ENCODE measurements around the gene RAB44. TPM values are rescaled to one million over a fixed set of nuclear protein-coding genes. Genes with fewer than 3 reads are reported as not detected.

The RAB44 gene
- total RNA-seq, 6 experiments from 2014 or later = 0.05 to 0.07 (median 0.07) TPM; not detected in 3

DNA sequence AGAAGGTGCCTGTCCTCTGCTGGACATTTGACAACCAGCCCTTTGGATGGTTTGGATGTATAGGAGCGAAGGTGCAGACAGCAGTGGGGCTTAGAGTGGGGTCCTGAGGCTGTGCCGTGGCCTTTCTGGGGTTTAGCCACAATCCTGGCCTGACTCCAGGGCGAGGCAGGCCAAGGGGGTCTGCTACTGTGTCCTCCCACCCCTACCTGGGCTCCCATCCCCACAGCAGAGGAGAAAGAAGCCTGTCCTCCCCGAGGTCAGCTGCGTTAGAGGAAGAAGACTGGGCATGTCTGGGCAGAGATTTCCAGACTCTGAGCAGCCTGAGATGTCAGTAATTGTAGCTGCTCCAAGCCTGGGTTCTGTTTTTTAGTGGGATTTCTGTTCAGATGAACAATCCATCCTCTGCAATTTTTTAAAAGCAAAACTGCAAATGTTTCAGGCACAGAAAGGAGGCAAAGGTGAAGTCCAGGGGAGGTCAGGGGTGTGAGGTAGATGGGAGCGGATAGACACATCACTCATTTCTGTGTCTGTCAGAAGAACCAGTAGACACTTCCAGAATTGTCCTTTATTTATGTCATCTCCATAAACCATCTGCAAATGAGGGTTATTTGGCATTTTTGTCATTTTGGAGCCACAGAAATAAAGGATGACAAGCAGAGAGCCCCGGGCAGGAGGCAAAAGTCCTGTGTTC, 20.4 kb upstream of the RAB44 start:
- no peak for DNase-seq
- no peak for ATAC-seq
- intact Hi-C loops (cut with DNase I) = loop anchor here in 1 of 2 donors (5.0 kb wide), 1 partner anchor 50 kb away; no protein-coding TSS in a partner anchor
- TF ChIP-seq, protein P1, sequence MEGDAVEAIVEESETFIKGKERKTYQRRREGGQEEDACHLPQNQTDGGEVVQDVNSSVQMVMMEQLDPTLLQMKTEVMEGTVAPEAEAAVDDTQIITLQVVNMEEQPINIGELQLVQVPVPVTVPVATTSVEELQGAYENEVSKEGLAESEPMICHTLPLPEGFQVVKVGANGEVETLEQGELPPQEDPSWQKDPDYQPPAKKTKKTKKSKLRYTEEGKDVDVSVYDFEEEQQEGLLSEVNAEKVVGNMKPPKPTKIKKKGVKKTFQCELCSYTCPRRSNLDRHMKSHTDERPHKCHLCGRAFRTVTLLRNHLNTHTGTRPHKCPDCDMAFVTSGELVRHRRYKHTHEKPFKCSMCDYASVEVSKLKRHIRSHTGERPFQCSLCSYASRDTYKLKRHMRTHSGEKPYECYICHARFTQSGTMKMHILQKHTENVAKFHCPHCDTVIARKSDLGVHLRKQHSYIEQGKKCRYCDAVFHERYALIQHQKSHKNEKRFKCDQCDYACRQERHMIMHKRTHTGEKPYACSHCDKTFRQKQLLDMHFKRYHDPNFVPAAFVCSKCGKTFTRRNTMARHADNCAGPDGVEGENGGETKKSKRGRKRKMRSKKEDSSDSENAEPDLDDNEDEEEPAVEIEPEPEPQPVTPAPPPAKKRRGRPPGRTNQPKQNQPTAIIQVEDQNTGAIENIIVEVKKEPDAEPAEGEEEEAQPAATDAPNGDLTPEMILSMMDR (IDR thresholded peaks at IDR 0.05) = no peak
- no peak for TF ChIP-seq POLR2A (IDR thresholded peaks at IDR 0.05)
- Histone ChIP-seq H3K36me3 (no peaks in the 10 kb centered on the region), H3K27ac (peak overlapping the region; percentile 77 to 93 (median 93)), H3K4me3 (no peak overlapping the region), H3K9me3 (no peaks in the 10 kb centered on the region), H3K27me3 (no peaks in the 10 kb centered on the region), H3K4me1 (peaks cover 0 to 41% (median 14%) of the 10 kb centered on the region in 4 donors)
- 23% methylated on average over 4 of the region's 7 CpGs for WGBS (ENCODE audit: insufficient coverage, low coverage, low lambda C conversion rate, missing lambda C conversion rate)

DNA sequence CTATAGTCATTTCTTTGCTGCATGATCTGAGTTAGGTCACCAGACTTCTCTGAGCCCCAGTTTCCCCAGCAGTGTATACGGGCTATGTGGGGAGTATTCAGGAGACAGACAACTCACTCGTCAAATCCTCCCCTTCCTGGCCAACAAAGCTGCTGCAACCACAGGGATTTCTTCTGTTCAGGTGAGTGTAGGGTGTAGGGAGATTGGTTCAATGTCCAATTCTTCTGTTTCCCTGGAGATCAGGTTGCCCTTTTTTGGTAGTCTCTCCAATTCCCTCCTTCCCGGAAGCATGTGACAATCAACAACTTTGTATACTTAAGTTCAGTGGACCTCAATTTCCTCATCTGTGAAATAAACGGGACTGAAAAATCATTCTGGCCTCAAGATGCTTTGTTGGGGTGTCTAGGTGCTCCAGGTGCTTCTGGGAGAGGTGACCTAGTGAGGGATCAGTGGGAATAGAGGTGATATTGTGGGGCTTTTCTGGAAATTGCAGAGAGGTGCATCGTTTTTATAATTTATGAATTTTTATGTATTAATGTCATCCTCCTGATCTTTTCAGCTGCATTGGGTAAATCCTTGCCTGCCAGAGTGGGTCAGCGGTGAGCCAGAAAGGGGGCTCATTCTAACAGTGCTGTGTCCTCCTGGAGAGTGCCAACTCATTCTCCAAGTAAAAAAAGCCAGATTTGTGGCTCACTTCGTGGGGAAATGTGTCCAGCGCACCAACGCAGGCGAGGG, 19.7 kb upstream of the RAB44 start:
- no peaks in the 10 kb centered on the region for H3K36me3 ChIP-seq
- intact Hi-C loops (cut with DNase I) = loop anchor here in 1 of 2 donors (5.0 kb wide), 1 partner anchor 51 kb away; no protein-coding TSS in a partner anchor
- DNase-seq (no peak), ATAC-seq (peak; percentile 0 to 4 (median 2))
- 13% methylated on average over 7 of the region's 10 CpGs for WGBS (ENCODE audit: insufficient coverage, low coverage, low lambda C conversion rate, missing lambda C conversion rate)
- peak overlapping the region in 2 of 3 donors; percentile 70 to 89 for H3K4me3 ChIP-seq
- no peaks in the 10 kb centered on the region for H3K9me3 ChIP-seq
- H3K27me3 ChIP-seq = no peaks in the 10 kb centered on the region
- TF ChIP-seq POLR2A (IDR thresholded peaks at IDR 0.05) = peak; percentile 32
- TF ChIP-seq, protein P1 (IDR thresholded peaks at IDR 0.05) = no peak
- peak overlapping the region; percentile 77 to 93 (median 93) for H3K27ac ChIP-seq
- peaks cover 0 to 48% (median 18%) of the 10 kb centered on the region in 4 donors for H3K4me1 ChIP-seq

DNA sequence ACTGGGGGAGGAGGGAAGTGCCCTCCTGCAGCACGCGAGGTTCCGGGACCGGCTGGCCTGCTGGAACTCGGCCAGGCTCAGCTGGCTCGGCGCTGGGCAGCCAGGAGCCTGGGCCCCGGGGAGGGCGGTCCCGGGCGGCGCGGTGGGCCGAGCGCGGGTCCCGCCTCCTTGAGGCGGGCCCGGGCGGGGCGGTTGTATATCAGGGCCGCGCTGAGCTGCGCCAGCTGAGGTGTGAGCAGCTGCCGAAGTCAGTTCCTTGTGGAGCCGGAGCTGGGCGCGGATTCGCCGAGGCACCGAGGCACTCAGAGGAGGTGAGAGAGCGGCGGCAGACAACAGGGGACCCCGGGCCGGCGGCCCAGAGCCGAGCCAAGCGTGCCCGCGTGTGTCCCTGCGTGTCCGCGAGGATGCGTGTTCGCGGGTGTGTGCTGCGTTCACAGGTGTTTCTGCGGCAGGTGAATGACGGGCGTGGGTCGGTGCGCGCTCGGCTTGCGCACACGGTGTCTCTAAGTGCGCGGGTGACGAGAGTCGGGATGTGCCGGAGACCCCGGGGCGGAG, 19.1 kb upstream of the RAB44 start, which contains the start of gene CDKN1A:
Gene CDKN1A, plus strand, starts transcription at position 227 of the 555 bp plus-strand sequence. CDS start 5,388 bp downstream, outside the sequence.
- ATAC-seq (peak; percentile 58 to 87 (median 76)), DNase-seq (peak; percentile 94 to 96 (median 95))
- Histone ChIP-seq H3K27me3 (no peaks in the 10 kb centered on the region), H3K27ac (peak within 1 kb of the TSS; percentile 77 to 93 (median 93)), H3K4me3 (peak within 1 kb of the TSS; percentile 59 to 89 (median 70)), H3K9me3 (no peaks in the 10 kb centered on the region), H3K4me1 (peaks cover 0 to 55% (median 21%) of the 10 kb centered on the region in 4 donors), H3K36me3 (no peaks in the 10 kb centered on the region)
- peak; percentile 100 for TF ChIP-seq POLR2A (IDR thresholded peaks at IDR 0.05)
- TF ChIP-seq, protein P1 (IDR thresholded peaks at IDR 0.05) = peak in 2 of 4 donors; percentile 18 to 19
- intact Hi-C loops (cut with DNase I) = loop anchor here in 1 of 2 donors (5.0 kb wide), 1 partner anchor 51 kb away; no protein-coding TSS in a partner anchor
- WGBS (ENCODE audit: insufficient coverage, low coverage, low lambda C conversion rate, missing lambda C conversion rate) = no CpG with 5 or more reads among the region's 63 CpGs

Measured in right lobe of liver (tissue), 6 donors.